Mesenchymal stem cell (in vitro differentiated cells and primary cell): Measurements from ENCODE around the gene ARMC3. TPM values are rescaled to one million over a fixed set of nuclear protein-coding genes. Genes with fewer than 3 reads are reported as not detected.

Experiments used
- DNase-seq: peaks from one replicate; pipeline ENCODE4 v3.0.0-alpha.2; 2013
- H2AFZ ChIP-seq: one replicate; pipeline ENCODE4 v1.6.1; 2013; ENCODE audit warnings: low read depth, mild to moderate bottlenecking, control low read depth, inconsistent platforms, low read length, moderate library complexity
- H2AK5ac ChIP-seq: 2 replicates; pipeline ENCODE4 v1.6.1; 2013; ENCODE audit warnings: low read length, moderate library complexity, mild to moderate bottlenecking, inconsistent platforms; ENCODE audit not compliant: severe bottlenecking
- H2BK120ac ChIP-seq: one replicate; pipeline ENCODE4 v1.6.1; 2013; ENCODE audit warnings: low read depth, mild to moderate bottlenecking, inconsistent platforms, low read length, moderate library complexity
- H2BK12ac ChIP-seq, 2 experiments: one replicate each; pipeline ENCODE4 v1.6.1; 2013; ENCODE audit warnings: inconsistent platforms in 2 of 2, low read length in 2 of 2, mild to moderate bottlenecking in 2 of 2, moderate library complexity in 2 of 2, control low read depth in 1 of 2
- H2BK15ac ChIP-seq: one replicate; pipeline ENCODE4 v1.6.1; 2013; ENCODE audit warnings: mild to moderate bottlenecking, low read depth, inconsistent platforms; ENCODE audit not compliant: poor library complexity, severe bottlenecking
- H2BK5ac ChIP-seq: 2 replicates; pipeline ENCODE4 v1.6.1; 2013; ENCODE audit warnings: low read depth, mild to moderate bottlenecking, low read length, control low read depth, inconsistent platforms; ENCODE audit not compliant: poor library complexity, severe bottlenecking
- H3K14ac ChIP-seq, 2 experiments: one replicate each; pipeline ENCODE4 v1.6.1; 2013; ENCODE audit warnings: inconsistent platforms in 2 of 2, low read length in 2 of 2, control low read depth in 1 of 2, mild to moderate bottlenecking in 1 of 2, moderate library complexity in 1 of 2
- H3K18ac ChIP-seq, 2 experiments: one replicate each; pipeline ENCODE4 v1.6.1; 2013; ENCODE audit warnings: inconsistent platforms in 2 of 2, low read length in 2 of 2, control low read depth in 1 of 2, low read depth in 1 of 2, mild to moderate bottlenecking in 1 of 2
- H3K23ac ChIP-seq, 2 experiments: one replicate each; pipeline ENCODE4 v1.6.1; 2013; ENCODE audit warnings: inconsistent platforms in 2 of 2, low read length in 2 of 2, mild to moderate bottlenecking in 2 of 2, moderate library complexity in 2 of 2, control low read depth in 1 of 2
- H3K27ac ChIP-seq: 2 replicates; pipeline ENCODE4 v1.5.1; 2013; ENCODE audit warnings: mild to moderate bottlenecking, moderate library complexity, low read length, control low read depth, inconsistent platforms; ENCODE audit not compliant: poor library complexity, severe bottlenecking
- H3K27me3 ChIP-seq, 2 experiments: 2 replicates each; pipeline versions ENCODE4 v1.6.1 to v1.7.0; 2013; ENCODE audit warnings: low read length in 2 of 2, mild to moderate bottlenecking in 2 of 2, moderate library complexity in 2 of 2, control low read depth in 1 of 2, inconsistent platforms in 1 of 2; ENCODE audit not compliant: control insufficient read depth in 1 of 2, insufficient read depth in 1 of 2
- H3K36me3 ChIP-seq, 2 experiments: 2 replicates each; pipeline versions ENCODE4 v1.6.1 to v1.7.0; 2013; ENCODE audit warnings: low read length in 2 of 2, control low read depth in 1 of 2, inconsistent platforms in 1 of 2, low read depth in 1 of 2, mild to moderate bottlenecking in 1 of 2; ENCODE audit not compliant: insufficient read depth in 2 of 2, control insufficient read depth in 1 of 2
- H3K4ac ChIP-seq, 2 experiments: one replicate each; pipeline ENCODE4 v1.6.1; 2013; ENCODE audit warnings: inconsistent platforms in 2 of 2, low read length in 2 of 2, mild to moderate bottlenecking in 2 of 2, moderate library complexity in 2 of 2, control low read depth in 1 of 2, low read depth in 1 of 2
- H3K4me1 ChIP-seq: 2 replicates; pipeline ENCODE4 v1.6.1; 2013; ENCODE audit warnings: low read depth, low read length, control low read depth; ENCODE audit not compliant: control insufficient read depth, insufficient read depth
- H3K4me2 ChIP-seq: 2 replicates; pipeline ENCODE4 v1.6.1; 2013; ENCODE audit warnings: low read length, mild to moderate bottlenecking, inconsistent platforms; ENCODE audit not compliant: poor library complexity, severe bottlenecking
- H3K4me3 ChIP-seq, 2 experiments: 2 replicates each; pipeline versions ENCODE4 v1.5.1 to v1.7.0; 2013; ENCODE audit warnings: low read length in 2 of 2, mild to moderate bottlenecking in 2 of 2, control low read depth in 1 of 2, low read depth in 1 of 2; ENCODE audit not compliant: insufficient read depth in 1 of 2
- H3K79me1 ChIP-seq: replicated peaks from 2 replicates; pipeline ENCODE4 v1.6.1; 2013; ENCODE audit warnings: mild to moderate bottlenecking, control low read depth, low read length, inconsistent platforms; ENCODE audit not compliant: poor library complexity, severe bottlenecking
- H3K9ac ChIP-seq: 2 replicates; pipeline ENCODE4 v1.7.0; 2013; ENCODE audit warnings: mild to moderate bottlenecking, low read length, moderate library complexity
- H3K9me3 ChIP-seq: 2 replicates; pipeline ENCODE4 v1.7.0; 2013; ENCODE audit warnings: mild to moderate bottlenecking, low read length; ENCODE audit not compliant: control insufficient read depth
- H4K8ac ChIP-seq: one replicate; pipeline ENCODE4 v1.6.1; 2013; ENCODE audit warnings: inconsistent platforms, mild to moderate bottlenecking, low read length, moderate library complexity
- H4K91ac ChIP-seq: one replicate; pipeline ENCODE4 v1.6.1; 2013; ENCODE audit warnings: mild to moderate bottlenecking, low read length, inconsistent platforms
- WGBS: methylation state at CpG from one replicate; pipeline ENCODE4 v1.1.7; 2013; ENCODE audit warnings: mixed read lengths; 5-methylcytosine and 5-hydroxymethylcytosine counted together
- polyA plus RNA-seq, 2 experiments: library from polyadenylated mRNA; stranded (reverse); fragments of 200-250 nt; gene quantifications; one replicate each; pipeline ENCODE4 v1.2.3, GENCODE V29; 2013

Gene ARMC3
- polyA plus RNA-seq (2013, experiment 1 of 2): 0.11 TPM
- polyA plus RNA-seq (2013, experiment 2 of 2): 0.15 TPM

- Histone ChIP-seq H3K27me3 (peaks cover 0 to 33% of the 10 kb centered on the region in 2 experiments), H3K79me1 (no peaks in the 10 kb centered on the region), H2BK120ac (no peak within 1 kb of the TSS), H3K4me3 (peak within 1 kb of the TSS; percentile 51 to 71), H3K4me2 (peak within 1 kb of the TSS; percentile 90), H4K91ac (no peak within 1 kb of the TSS), H3K27ac (no peak within 1 kb of the TSS), H3K9me3 (peaks cover 2% of the 10 kb centered on the region), H3K18ac (peak within 1 kb of the TSS in 1 of 2 experiments; percentile 13), H2BK12ac (peak within 1 kb of the TSS in 1 of 2 experiments; percentile 49), H3K23ac (no peak within 1 kb of the TSS), H3K4ac (no peak within 1 kb of the TSS), H3K9ac (peak within 1 kb of the TSS; percentile 86), H2AK5ac (no peak within 1 kb of the TSS), H2BK5ac (no peak within 1 kb of the TSS), H2AFZ (peak within 1 kb of the TSS; percentile 74), H2BK15ac (no peak within 1 kb of the TSS), H3K4me1 (peaks cover 2% of the 10 kb centered on the region), H3K36me3 (no peaks in the 10 kb centered on the region), H4K8ac (peak within 1 kb of the TSS; percentile 10), H3K14ac (no peak within 1 kb of the TSS)
- DNase-seq: peak; percentile 78
- WGBS: 11% methylated on average over 41 of the region's 41 CpGs
Measured at GRCh38 chr10:22927661-22928403, at the start of gene ARMC3. TSS of gene ARMC3 (plus strand) at chr10:22928053. CDS start at chr10:22931997, 3,944 bp downstream.

DNA sequence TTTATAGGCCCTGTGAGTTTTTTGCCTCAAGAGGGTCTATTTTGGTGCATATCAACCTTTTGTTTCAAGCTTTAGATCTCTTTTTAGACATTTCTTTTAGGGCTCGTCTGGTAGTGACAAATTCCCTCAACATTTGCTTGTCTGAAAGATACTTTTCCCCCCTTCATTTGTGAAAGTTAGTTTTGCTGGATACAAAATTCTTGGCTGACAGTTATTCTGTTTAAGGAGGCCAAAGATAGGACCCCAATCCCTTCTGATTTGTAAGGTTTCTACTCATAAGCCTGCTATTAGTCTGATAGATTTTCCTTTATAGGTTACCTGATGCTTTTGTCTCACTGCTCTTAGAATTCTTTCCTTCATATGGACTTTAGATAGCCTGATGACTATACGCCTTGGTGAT lies 36.1 kb upstream of the ARMC3 start:
- no peaks in the 10 kb centered on the region for H3K4me1 ChIP-seq
- H3K4ac ChIP-seq: no peak overlapping the region
- H3K27ac ChIP-seq: no peak overlapping the region
- H3K36me3 ChIP-seq: no peaks in the 10 kb centered on the region
- H3K23ac ChIP-seq: no peak overlapping the region
- no peaks in the 10 kb centered on the region for H3K79me1 ChIP-seq
- no peaks in the 10 kb centered on the region for H3K27me3 ChIP-seq
- no peak overlapping the region for H2BK15ac ChIP-seq
- no peak overlapping the region for H3K9ac ChIP-seq
- H3K14ac ChIP-seq: no peak overlapping the region
- no peak overlapping the region for H3K18ac ChIP-seq
- H2BK12ac ChIP-seq: no peak overlapping the region
- no peak overlapping the region for H2BK120ac ChIP-seq
- H2AFZ ChIP-seq: no peak overlapping the region
- H2AK5ac ChIP-seq: no peak overlapping the region
- H3K4me3 ChIP-seq: no peak overlapping the region
- WGBS: 100% methylated on average over 1 of the region's 2 CpGs
- no peak for DNase-seq
- H2BK5ac ChIP-seq: no peak overlapping the region
- H3K4me2 ChIP-seq: no peak overlapping the region
- no peak overlapping the region for H4K91ac ChIP-seq
- H3K9me3 ChIP-seq: peaks cover 23% of the 10 kb centered on the region
- H4K8ac ChIP-seq: no peak overlapping the region

DNA sequence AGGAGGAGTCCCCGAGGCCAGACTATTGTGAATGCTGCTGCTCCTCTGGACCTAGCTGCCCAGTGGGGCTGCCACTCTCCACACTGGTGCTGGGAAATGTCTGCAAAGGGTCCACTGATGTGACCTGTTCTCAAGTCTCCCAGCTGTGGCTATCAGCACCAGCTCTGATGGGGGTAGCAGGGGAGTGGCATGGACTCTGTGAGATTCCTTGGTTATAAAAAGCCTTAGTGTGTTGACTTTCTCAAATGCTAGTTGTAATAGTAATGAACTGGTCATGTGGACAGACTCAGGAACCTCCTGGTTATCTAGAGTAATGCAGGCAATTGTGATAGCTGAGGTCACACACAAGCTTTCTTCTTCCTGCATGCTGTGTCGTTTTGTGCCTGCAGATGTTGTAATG lies 34.1 kb upstream of the ARMC3 start:
- H4K91ac ChIP-seq: no peak overlapping the region
- H2AFZ ChIP-seq: no peak overlapping the region
- WGBS: 80% methylated on average over 2 of the region's 2 CpGs
- no peak overlapping the region for H2BK12ac ChIP-seq
- no peaks in the 10 kb centered on the region for H3K36me3 ChIP-seq
- H3K4me3 ChIP-seq: no peak overlapping the region
- H3K27ac ChIP-seq: no peak overlapping the region
- H4K8ac ChIP-seq: no peak overlapping the region
- H3K4ac ChIP-seq: no peak overlapping the region
- H2AK5ac ChIP-seq: no peak overlapping the region
- no peak overlapping the region for H3K18ac ChIP-seq
- no peak overlapping the region for H3K9ac ChIP-seq
- no peak for DNase-seq
- no peak overlapping the region for H3K14ac ChIP-seq
- H3K4me1 ChIP-seq: no peaks in the 10 kb centered on the region
- H3K4me2 ChIP-seq: no peak overlapping the region
- no peaks in the 10 kb centered on the region for H3K27me3 ChIP-seq
- H3K23ac ChIP-seq: no peak overlapping the region
- H2BK120ac ChIP-seq: no peak overlapping the region
- no peak overlapping the region for H2BK15ac ChIP-seq
- H3K79me1 ChIP-seq: no peaks in the 10 kb centered on the region
- H2BK5ac ChIP-seq: no peak overlapping the region
- peaks cover 23% of the 10 kb centered on the region for H3K9me3 ChIP-seq

GRCh38 chr10:22894714-22895113 lies 33.1 kb upstream of the ARMC3 start:
- 94% methylated on average over 4 of the region's 4 CpGs for WGBS
- Histone ChIP-seq H3K27ac (no peak overlapping the region), H2BK120ac (no peak overlapping the region), H3K4me2 (no peak overlapping the region), H3K4me3 (no peak overlapping the region), H3K9me3 (peaks cover 24% of the 10 kb centered on the region), H2AFZ (no peak overlapping the region), H3K4ac (no peak overlapping the region), H2BK12ac (no peak overlapping the region), H3K23ac (no peak overlapping the region), H3K9ac (no peak overlapping the region), H3K36me3 (no peaks in the 10 kb centered on the region), H4K91ac (no peak overlapping the region), H4K8ac (no peak overlapping the region), H3K14ac (no peak overlapping the region), H3K18ac (no peak overlapping the region), H3K4me1 (no peaks in the 10 kb centered on the region), H2AK5ac (no peak overlapping the region), H2BK5ac (no peak overlapping the region), H3K79me1 (no peaks in the 10 kb centered on the region), H2BK15ac (no peak overlapping the region), H3K27me3 (no peaks in the 10 kb centered on the region)
- no peak for DNase-seq
